MM.1S (cell line): ENCODE measurements around the gene S100A4.
A peak's percentile ranks its signal among the peaks of the same experiment; 100 is the strongest.

ENCODE experiments used
- DNase-seq: peaks from one replicate; pipeline ENCODE4 v3.0.0-alpha.2; 2015
- H2AFZ ChIP-seq: fragments of 300-600 bp; sonication (generic); 2 replicates; pipeline ENCODE4 v1.6.0; 2016; ENCODE audit warnings: antibody characterized with exemption, low read length
- H3F3A ChIP-seq: fragments of 300-600 bp; sonication (generic); 2 replicates; pipeline ENCODE4 v1.6.1; 2016; ENCODE audit warnings: mild to moderate bottlenecking, antibody characterized with exemption, low read length, moderate library complexity, mixed read lengths; ENCODE audit not compliant: insufficient read depth
- H3K27ac ChIP-seq: fragments of 300-600 bp; sonication (generic); 2 replicates; pipeline ENCODE4 v1.5.1; 2016; ENCODE audit warnings: mild to moderate bottlenecking, low read length
- H3K27me3 ChIP-seq: fragments of 300-600 bp; sonication (generic); replicated peaks from 2 replicates; pipeline ENCODE4 v1.6.0; 2016; ENCODE audit warnings: low read length; ENCODE audit not compliant: insufficient read depth
- H3K36me3 ChIP-seq: fragments of 300-600 bp; sonication (generic); replicated peaks from 2 replicates; pipeline ENCODE4 v1.6.1; 2016; ENCODE audit warnings: mild to moderate bottlenecking, low read length, mixed read lengths; ENCODE audit not compliant: insufficient read depth
- H3K4me1 ChIP-seq: fragments of 300-600 bp; sonication (generic); 2 replicates; pipeline ENCODE4 v1.6.1; 2016; ENCODE audit warnings: low read length, mixed read lengths
- H3K4me2 ChIP-seq: fragments of 300-600 bp; sonication (generic); 2 replicates; pipeline ENCODE4 v1.6.0; 2016; ENCODE audit warnings: low read depth, low read length
- H3K4me3 ChIP-seq: fragments of 300-600 bp; sonication (generic); 2 replicates; pipeline ENCODE4 v1.5.1; 2016; ENCODE audit warnings: low read length, mixed read lengths
- H3K79me2 ChIP-seq: fragments of 300-600 bp; sonication (generic); 2 replicates; pipeline ENCODE4 v1.6.1; 2016; ENCODE audit warnings: mixed run types, low read length, mixed read lengths
- H3K9ac ChIP-seq: fragments of 300-600 bp; sonication (generic); 2 replicates; pipeline ENCODE4 v1.6.1; 2016; ENCODE audit warnings: low read length, mixed read lengths
- H3K9me2 ChIP-seq: fragments of 300-600 bp; sonication (generic); replicated peaks from 2 replicates; pipeline ENCODE4 v1.6.1; 2016; ENCODE audit warnings: mild to moderate bottlenecking, low read length, mixed read lengths; ENCODE audit not compliant: insufficient read depth
- H3K9me3 ChIP-seq: fragments of 300-600 bp; sonication (generic); replicated peaks from 2 replicates; pipeline ENCODE4 v1.6.1; 2016; ENCODE audit warnings: mild to moderate bottlenecking, low read length, mixed read lengths; ENCODE audit not compliant: insufficient read depth
- H4K20me1 ChIP-seq: fragments of 300-600 bp; sonication (generic); 2 replicates; pipeline ENCODE4 v1.6.1; 2016; ENCODE audit warnings: mild to moderate bottlenecking, low read length, moderate library complexity, mixed read lengths; ENCODE audit not compliant: insufficient read depth
- EZH2 ChIP-seq: fragments of 300-600 bp; sonication (generic); optimal IDR thresholded peaks from 2 replicates; pipeline ENCODE3; 2017; ENCODE audit warnings: low read depth, mild to moderate bottlenecking, antibody characterized with exemption, low read length, mixed read lengths
- EZH2phosphoT487 ChIP-seq: fragments of 300-600 bp; sonication (generic); IDR thresholded peaks from 2 replicates; pipeline ENCODE4 v1.6.1; 2018; ENCODE audit warnings: antibody characterized with exemption, low read length
- TF ChIP-seq, protein P1 (sequence below): fragments of 300-600 bp; sonication (generic); IDR thresholded peaks from 2 replicates; pipeline ENCODE4 v1.5.1; 2016; ENCODE audit warnings: antibody characterized with exemption, low read length, mixed read lengths

Gene S100A4

DNA sequence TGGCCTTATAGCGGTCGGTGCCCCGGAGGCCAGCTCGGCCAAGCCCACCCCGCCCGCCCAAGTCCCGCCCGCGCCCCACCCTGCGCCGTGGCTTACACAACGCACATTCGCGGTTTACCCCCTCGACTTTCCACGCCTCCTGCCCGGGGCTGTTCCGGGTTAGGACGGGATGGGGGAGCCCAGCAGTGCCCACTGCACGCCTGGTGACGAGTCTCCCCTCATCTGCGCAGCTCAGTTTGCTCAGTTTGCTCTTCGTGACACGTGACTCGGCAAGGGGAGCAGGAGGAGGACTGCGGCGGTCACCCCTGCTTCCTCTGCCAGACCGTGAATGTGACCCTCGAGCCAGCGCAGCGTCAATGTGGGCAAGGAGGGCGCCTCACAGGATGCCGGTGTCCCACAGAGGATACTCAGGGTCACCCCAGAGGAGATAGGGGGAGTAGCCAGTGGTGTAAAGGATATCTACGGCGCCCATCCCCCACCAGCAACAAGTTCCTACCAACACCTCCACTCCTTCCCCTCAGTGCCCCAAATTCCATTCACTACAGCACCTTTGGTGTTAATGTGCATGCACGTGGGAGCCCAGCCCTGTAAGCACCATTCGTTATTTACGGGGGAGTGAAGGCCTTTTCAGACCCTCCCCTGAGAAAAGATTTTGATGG is 9.5 kb downstream of the S100A4 start:
- H4K20me1 ChIP-seq: no peaks in the 10 kb centered on the region
- H3K9me2 ChIP-seq: no peaks in the 10 kb centered on the region
- H3K27ac ChIP-seq: no peak overlapping the region
- H3K9me3 ChIP-seq: no peaks in the 10 kb centered on the region
- H2AFZ ChIP-seq: peak overlapping the region; percentile 96
- H3K4me3 ChIP-seq: peak overlapping the region; percentile 68
- H3K9ac ChIP-seq: peak overlapping the region; percentile 35; the same call in 1 of the 2 replicates
- H3K4me2 ChIP-seq: peak overlapping the region; percentile 96
- peaks cover 15% of the 10 kb centered on the region for H3K4me1 ChIP-seq
- no peaks in the 10 kb centered on the region for H3F3A ChIP-seq
- no peaks in the 10 kb centered on the region for H3K27me3 ChIP-seq
- TF ChIP-seq EZH2 (no peak), EZH2phosphoT487 (no peak)
- no peaks in the 10 kb centered on the region for H3K36me3 ChIP-seq
- DNase-seq: peak; percentile 34
- H3K79me2 ChIP-seq: no peaks in the 10 kb centered on the region

DNA sequence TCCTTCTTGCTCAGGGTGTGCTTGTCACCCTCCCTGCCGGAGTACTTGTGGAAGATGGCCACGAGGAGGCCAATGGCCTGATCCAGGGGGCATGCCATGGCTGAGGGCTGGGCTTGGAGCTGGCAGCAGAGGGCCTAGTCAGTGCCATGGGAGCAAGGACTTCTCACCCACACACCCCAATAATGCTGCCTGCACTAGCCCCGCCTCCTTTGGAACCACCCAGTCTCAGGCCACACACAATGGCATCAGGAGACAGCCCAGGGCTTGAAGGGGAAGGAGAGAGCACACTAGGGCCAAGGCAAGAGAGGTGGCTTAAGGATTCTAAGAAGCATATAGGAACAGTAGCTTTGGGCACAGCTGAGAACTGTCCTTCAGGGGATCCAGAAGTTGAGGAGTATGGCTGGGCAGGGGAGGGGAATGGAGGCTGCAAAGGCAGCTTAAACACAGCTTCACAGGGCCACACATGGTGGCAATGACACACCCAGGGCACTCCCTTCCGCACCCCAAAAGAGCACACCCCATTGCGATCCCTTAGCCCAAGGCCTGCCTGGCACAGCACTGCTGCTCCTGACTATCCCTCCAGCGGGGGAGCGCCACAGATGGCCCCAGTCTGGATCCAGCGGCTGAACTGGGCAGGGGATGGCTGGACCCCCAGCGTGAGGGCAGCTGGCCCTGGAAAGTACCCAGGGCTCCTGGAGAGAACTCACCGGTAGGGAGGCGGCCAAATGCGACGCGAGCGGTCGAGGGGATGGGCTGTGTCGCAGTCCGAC is 10.2 kb downstream of the S100A4 start, which contains the start of gene S100A6:
Gene S100A6 (minus strand): TSS at position 750 of the 770 bp plus-strand sequence. CDS start 652 bp downstream, at position 98.
- H3K9ac ChIP-seq: peak within 1 kb of the TSS; percentile 35; the same call in 1 of the 2 replicates
- no peak for DNase-seq
- no peaks in the 10 kb centered on the region for H3K9me2 ChIP-seq
- H2AFZ ChIP-seq: peak within 1 kb of the TSS; percentile 96
- H3K4me3 ChIP-seq: peak within 1 kb of the TSS; percentile 68
- H3K36me3 ChIP-seq: no peaks in the 10 kb centered on the region
- no peaks in the 10 kb centered on the region for H3F3A ChIP-seq
- no peaks in the 10 kb centered on the region for H3K9me3 ChIP-seq
- no peak for TF ChIP-seq EZH2
- TF ChIP-seq, protein P1, sequence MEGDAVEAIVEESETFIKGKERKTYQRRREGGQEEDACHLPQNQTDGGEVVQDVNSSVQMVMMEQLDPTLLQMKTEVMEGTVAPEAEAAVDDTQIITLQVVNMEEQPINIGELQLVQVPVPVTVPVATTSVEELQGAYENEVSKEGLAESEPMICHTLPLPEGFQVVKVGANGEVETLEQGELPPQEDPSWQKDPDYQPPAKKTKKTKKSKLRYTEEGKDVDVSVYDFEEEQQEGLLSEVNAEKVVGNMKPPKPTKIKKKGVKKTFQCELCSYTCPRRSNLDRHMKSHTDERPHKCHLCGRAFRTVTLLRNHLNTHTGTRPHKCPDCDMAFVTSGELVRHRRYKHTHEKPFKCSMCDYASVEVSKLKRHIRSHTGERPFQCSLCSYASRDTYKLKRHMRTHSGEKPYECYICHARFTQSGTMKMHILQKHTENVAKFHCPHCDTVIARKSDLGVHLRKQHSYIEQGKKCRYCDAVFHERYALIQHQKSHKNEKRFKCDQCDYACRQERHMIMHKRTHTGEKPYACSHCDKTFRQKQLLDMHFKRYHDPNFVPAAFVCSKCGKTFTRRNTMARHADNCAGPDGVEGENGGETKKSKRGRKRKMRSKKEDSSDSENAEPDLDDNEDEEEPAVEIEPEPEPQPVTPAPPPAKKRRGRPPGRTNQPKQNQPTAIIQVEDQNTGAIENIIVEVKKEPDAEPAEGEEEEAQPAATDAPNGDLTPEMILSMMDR: no peak
- H3K27me3 ChIP-seq: no peaks in the 10 kb centered on the region
- H3K79me2 ChIP-seq: no peaks in the 10 kb centered on the region
- H4K20me1 ChIP-seq: no peaks in the 10 kb centered on the region
- H3K27ac ChIP-seq: no peak within 1 kb of the TSS
- peaks cover 15% of the 10 kb centered on the region for H3K4me1 ChIP-seq
- peak within 1 kb of the TSS; percentile 96 for H3K4me2 ChIP-seq

DNA sequence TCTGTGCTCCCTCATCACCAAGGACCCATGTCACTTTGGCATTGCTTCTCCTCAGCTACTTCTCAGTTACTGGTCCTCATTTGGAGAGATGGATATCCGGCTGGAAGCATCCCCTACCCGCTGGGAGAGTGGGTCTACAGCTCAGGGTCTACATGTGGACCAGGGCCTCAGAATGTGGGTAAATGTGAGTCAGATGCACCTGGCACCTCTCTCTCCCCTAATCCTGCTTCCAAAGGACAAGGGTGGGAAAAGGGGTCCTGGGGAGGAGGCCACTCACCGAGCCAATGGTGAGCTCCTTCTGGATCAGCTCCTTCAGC is 10.7 kb downstream of the S100A4 start:
- Histone ChIP-seq H3K4me3 (no peak overlapping the region), H3K9ac (no peak overlapping the region), H3F3A (no peaks in the 10 kb centered on the region), H3K9me2 (no peaks in the 10 kb centered on the region), H3K4me2 (no peak overlapping the region), H4K20me1 (no peaks in the 10 kb centered on the region), H2AFZ (no peak overlapping the region), H3K4me1 (peaks cover 15% of the 10 kb centered on the region), H3K27me3 (no peaks in the 10 kb centered on the region), H3K79me2 (no peaks in the 10 kb centered on the region), H3K9me3 (no peaks in the 10 kb centered on the region), H3K27ac (no peak overlapping the region), H3K36me3 (no peaks in the 10 kb centered on the region)
- no peak for TF ChIP-seq EZH2phosphoT487
- TF ChIP-seq, protein P1: no peak
- no peak for TF ChIP-seq EZH2
- DNase-seq: no peak
